SK-N-SH (cell line): Measurements from ENCODE around the gene PHF20. TPM values are rescaled to one million over a fixed set of nuclear protein-coding genes. Genes with fewer than 3 reads are reported as not detected.

Source experiments
- CTCF ChIA-PET: fragments of 300-600, 350-600 bp; formaldehyde crosslinking; extraction: SDS; loops from one replicate; lab custom pipeline; 2021; lab: Yijun Ruan, JAX
- POLR2A ChIA-PET: fragments of 350-600 bp; sonication (Branson Sonifier 250); formaldehyde crosslinking; extraction: SDS; loops from one replicate; lab custom pipeline; 2020; ENCODE audit warnings: antibody characterized with exemption, inconsistent platforms; lab: Yijun Ruan, JAX
- DNase-seq: peaks from one replicate; pipeline ENCODE4 v3.0.0; 2012
- H2AFZ ChIP-seq: fragments of 200-600 bp; sonication (generic); 2 replicates; pipeline ENCODE4 v1.8.1; 2016; ENCODE audit warnings: antibody characterized with exemption, mild to moderate bottlenecking, low read depth
- H3F3A ChIP-seq: fragments of 200-600 bp; sonication (generic); replicated peaks from 2 replicates; pipeline ENCODE3; 2016; ENCODE audit warnings: antibody characterized with exemption, mild to moderate bottlenecking; ENCODE audit not compliant: insufficient read depth
- H3K27ac ChIP-seq, 2 experiments: fragments of 200-500 bp in 1 of 2; fragments of 200-600 bp in 1 of 2; sonication (Bioruptor generic) in 1 of 2; sonication (generic), shearing (Covaris generic) in 1 of 2; 2 replicates each; pipeline versions ENCODE4 v1.5.1 to v1.6.1; 2014 to 2016; ENCODE audit warnings: low read depth in 2 of 2, inconsistent platforms in 1 of 2, low read length in 1 of 2, mild to moderate bottlenecking in 1 of 2, mixed read lengths in 1 of 2
- H3K27me3 ChIP-seq: fragments of 200-600 bp; sonication (generic), shearing (Covaris generic); 2 replicates; pipeline ENCODE4 v1.6.1; 2016; ENCODE audit warnings: mixed run types; ENCODE audit not compliant: insufficient read depth
- H3K36me3 ChIP-seq, 2 experiments: fragments of 200-500 bp in 1 of 2; fragments of 200-600 bp in 1 of 2; sonication (Bioruptor generic) in 1 of 2; sonication (generic) in 1 of 2; replicated peaks in 1 of 2; 2 replicates each; pipeline versions ENCODE3 to v1.5.1; 2014 to 2016; ENCODE audit warnings: low read length in 1 of 2, mild to moderate bottlenecking in 1 of 2; ENCODE audit not compliant: insufficient read depth in 2 of 2, control insufficient read depth in 1 of 2
- H3K4me1 ChIP-seq, 2 experiments: fragments of 200-500 bp in 1 of 2; fragments of 200-600 bp in 1 of 2; sonication (Bioruptor generic) in 1 of 2; sonication (generic), shearing (Covaris generic) in 1 of 2; 2 replicates each; pipeline versions ENCODE4 v1.5.1 to v1.6.1; 2014 to 2016; ENCODE audit warnings: low read depth in 1 of 2, low read length in 1 of 2, mixed run types in 1 of 2; ENCODE audit not compliant: insufficient read depth in 2 of 2, control insufficient read depth in 1 of 2
- H3K4me2 ChIP-seq: fragments of 200-600 bp; sonication (generic), shearing (Covaris generic); 2 replicates; pipeline ENCODE4 v1.6.1; 2017; ENCODE audit warnings: mixed run types
- H3K4me3 ChIP-seq, 2 experiments: fragments of 200-500 bp in 1 of 2; fragments of 200-600 bp in 1 of 2; sonication (Bioruptor generic) in 1 of 2; sonication (generic), shearing (Covaris generic) in 1 of 2; 2 replicates each; pipeline versions ENCODE4 v1.5.1 to v1.8.1; 2014 to 2016; ENCODE audit warnings: low read depth in 2 of 2, inconsistent platforms in 1 of 2, low read length in 1 of 2, mild to moderate bottlenecking in 1 of 2, mixed read lengths in 1 of 2, moderate library complexity in 1 of 2
- H3K79me2 ChIP-seq: fragments of 200-600 bp; sonication (generic); 2 replicates; pipeline ENCODE4 v1.8.1; 2017; ENCODE audit warnings: mild to moderate bottlenecking; ENCODE audit not compliant: insufficient read depth
- H3K9ac ChIP-seq: fragments of 200-600 bp; sonication (generic); 2 replicates; pipeline ENCODE4 v1.6.1; 2017; ENCODE audit warnings: mixed run types
- H3K9me2 ChIP-seq: fragments of 200-600 bp; sonication (generic); 2 replicates; pipeline ENCODE4 v1.6.1; 2017; ENCODE audit warnings: mixed run types
- H3K9me3 ChIP-seq: fragments of 200-600 bp; sonication (generic); 2 replicates; pipeline ENCODE4 v1.6.1; 2017; ENCODE audit warnings: mixed run types, mild to moderate bottlenecking, moderate library complexity
- H4K20me1 ChIP-seq: fragments of 200-600 bp; sonication (generic); 2 replicates; pipeline ENCODE4 v1.6.1; 2017; ENCODE audit warnings: mild to moderate bottlenecking, mixed run types; ENCODE audit not compliant: insufficient read depth
- CHD2 ChIP-seq: fragments of 150-350 bp; IDR thresholded peaks from 2 replicates; pipeline ENCODE4 v1.6.1; 2018; ENCODE audit warnings: low read length; ENCODE audit not compliant: partially characterized antibody
- CTCF ChIP-seq: fragments of 200-600 bp; sonication (generic); IDR thresholded peaks from 2 replicates; pipeline ENCODE4 v1.6.1; 2017; ENCODE audit warnings: antibody characterized with exemption, mild to moderate bottlenecking, moderate library complexity
- ELF1 ChIP-seq: IDR thresholded peaks from 2 replicates; pipeline ENCODE4 v1.4.0; 2012
- EP300 ChIP-seq, 2 experiments: IDR thresholded peaks; 2 replicates each; pipeline versions ENCODE4 v1.4.0 to v1.6.1; 2012; ENCODE audit warnings: borderline replicate concordance in 1 of 2, low read depth in 1 of 2, low read length in 1 of 2
- EZH2phosphoT487 ChIP-seq: fragments of 200-600 bp; sonication (generic); IDR thresholded peaks from 2 replicates; pipeline ENCODE4 v1.6.1; 2017; ENCODE audit warnings: low read depth, mixed run types, mild to moderate bottlenecking, antibody characterized with exemption, moderate library complexity, borderline replicate concordance
- GATA2 ChIP-seq: sonication (generic); formaldehyde crosslinking; IDR thresholded peaks from 2 replicates; pipeline ENCODE4 v1.5.0; 2020; ENCODE audit warnings: mild to moderate bottlenecking, missing genetic modification reagents
- JUND ChIP-seq: IDR thresholded peaks from 2 replicates; pipeline ENCODE4 v1.4.0; 2012
- MAX ChIP-seq: IDR thresholded peaks from 2 replicates; pipeline ENCODE4 v1.4.0; 2012; ENCODE audit warnings: low read depth
- MEF2A ChIP-seq: IDR thresholded peaks from 2 replicates; pipeline ENCODE4 v1.4.0; 2012; ENCODE audit warnings: low read depth, borderline replicate concordance
- POLR2AphosphoS5 ChIP-seq: IDR thresholded peaks from 2 replicates; pipeline ENCODE4 v1.6.1; 2012; ENCODE audit warnings: low read depth, low read length
- TEAD4 ChIP-seq: IDR thresholded peaks from 2 replicates; pipeline ENCODE4 v1.4.0; 2012; ENCODE audit warnings: mild to moderate bottlenecking, borderline replicate concordance; ENCODE audit not compliant: insufficient read depth
- YY1 ChIP-seq: IDR thresholded peaks from 2 replicates; pipeline ENCODE4 v1.4.0; 2012; ENCODE audit warnings: low read depth, mild to moderate bottlenecking
- WGBS: methylation state at CpG from one replicate; pipeline ENCODE4 v1.1.6; 2017; ENCODE audit warnings: low lambda C conversion rate; 5-methylcytosine and 5-hydroxymethylcytosine counted together
- polyA plus RNA-seq, 3 experiments: library from polyadenylated mRNA; depleted of rRNA; stranded (reverse); fragments of >200 nt; gene quantifications; 2 replicates each; pipeline ENCODE4 v1.2.3, GENCODE V29; 2012
- TF ChIP-seq, protein P1 (sequence below): IDR thresholded peaks from 2 replicates; pipeline ENCODE4; 2012
- TF ChIP-seq, protein P2 (sequence below): fragments of 150-350 bp; IDR thresholded peaks from 2 replicates; pipeline ENCODE4 v1.6.1; 2016; ENCODE audit warnings: mild to moderate bottlenecking, low read depth, low read length

PHF20 gene
- polyA plus RNA-seq, 1 of the 3 experiments (the other 2 are of a cell fraction), result 23.8 TPM

- no peak for DNase-seq
- Histone ChIP-seq H2AFZ (no peak overlapping the region), H3K4me3 (no peak overlapping the region), H3K4me1 (peaks cover 2 to 14% of the 10 kb centered on the region in 2 experiments; a peak in 2 of 4 replicates), H4K20me1 (peaks cover 100% of the 10 kb centered on the region), H3K27me3 (no peaks in the 10 kb centered on the region), H3K9me3 (no peaks in the 10 kb centered on the region), H3K9me2 (no peaks in the 10 kb centered on the region), H3K27ac (peak overlapping the region in 1 of 2 experiments; percentile 10; a peak in 1 of 4 replicates), H3K4me2 (no peak overlapping the region; the same call in 1 of the 2 replicates), H3K79me2 (peaks cover 100% of the 10 kb centered on the region), H3K36me3 (peaks cover 88 to 100% of the 10 kb centered on the region in 2 experiments), H3F3A (peaks cover 47% of the 10 kb centered on the region), H3K9ac (0 out of 2 replicates have a peak overlapping the region, but pooled peaks have one; percentile 1)
- 38% methylated on average over 4 of the region's 4 CpGs for WGBS
- TF ChIP-seq EZH2phosphoT487 (no peak), JUND (no peak), MAX (no peak), GATA2 (CRISPR knock-in tag) (no peak), CTCF (no peak), EP300 (IDR thresholded peaks at IDR 0.05; ENCODE audit: borderline replicate concordance in 1 of 2, low read depth in 1 of 2, low read length in 1 of 2) (no peak), TEAD4 (no peak), CHD2 (no peak), YY1 (no peak), POLR2AphosphoS5 (no peak), MEF2A (no peak), ELF1 (no peak)
- TF ChIP-seq, protein P1, sequence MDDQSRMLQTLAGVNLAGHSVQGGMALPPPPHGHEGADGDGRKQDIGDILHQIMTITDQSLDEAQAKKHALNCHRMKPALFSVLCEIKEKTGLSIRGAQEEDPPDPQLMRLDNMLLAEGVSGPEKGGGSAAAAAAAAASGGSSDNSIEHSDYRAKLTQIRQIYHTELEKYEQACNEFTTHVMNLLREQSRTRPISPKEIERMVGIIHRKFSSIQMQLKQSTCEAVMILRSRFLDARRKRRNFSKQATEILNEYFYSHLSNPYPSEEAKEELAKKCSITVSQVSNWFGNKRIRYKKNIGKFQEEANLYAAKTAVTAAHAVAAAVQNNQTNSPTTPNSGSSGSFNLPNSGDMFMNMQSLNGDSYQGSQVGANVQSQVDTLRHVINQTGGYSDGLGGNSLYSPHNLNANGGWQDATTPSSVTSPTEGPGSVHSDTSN, result no peak
- TF ChIP-seq, protein P2, sequence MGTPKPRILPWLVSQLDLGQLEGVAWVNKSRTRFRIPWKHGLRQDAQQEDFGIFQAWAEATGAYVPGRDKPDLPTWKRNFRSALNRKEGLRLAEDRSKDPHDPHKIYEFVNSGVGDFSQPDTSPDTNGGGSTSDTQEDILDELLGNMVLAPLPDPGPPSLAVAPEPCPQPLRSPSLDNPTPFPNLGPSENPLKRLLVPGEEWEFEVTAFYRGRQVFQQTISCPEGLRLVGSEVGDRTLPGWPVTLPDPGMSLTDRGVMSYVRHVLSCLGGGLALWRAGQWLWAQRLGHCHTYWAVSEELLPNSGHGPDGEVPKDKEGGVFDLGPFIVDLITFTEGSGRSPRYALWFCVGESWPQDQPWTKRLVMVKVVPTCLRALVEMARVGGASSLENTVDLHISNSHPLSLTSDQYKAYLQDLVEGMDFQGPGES, result no peak
- POLR2A ChIA-PET, result interaction anchor here (0.8 kb wide), 1 partner anchor 11 kb away, joined by 10 read pairs; the partner anchor contains the start of gene RBM39
- CTCF ChIA-PET, result interaction anchor here (0.9 to 1.9 kb wide), 6 partner anchors 9 to 223 kb away, joined by 3 to 7 read pairs (median 4); partner anchors contain the start of gene SCAND1
Measured at GRCh38 chr20:35730583-35731468, 41.0 kb upstream of the PHF20 start.
